WTC11 (cell line): Measurements from ENCODE around the gene TH. TPM values are rescaled to one million over a fixed set of nuclear protein-coding genes. Genes with fewer than 3 reads are reported as not detected.

Source experiments
- ATAC-seq: fragments of 200-7000 bp; cut with Tn5 transposase; 2 replicates; pipeline ENCODE4 v1.10.0; 2021; ENCODE audit warnings: mild to moderate bottlenecking, moderate library complexity
- CTCF ChIA-PET: fragments of 300-600 bp; sonication (Branson Sonifier 250); formaldehyde crosslinking; loops from one replicate; lab custom pipeline; 2021; ENCODE audit warnings: antibody characterized with exemption; lab: Charles Lee
- POLR2A ChIA-PET: fragments of 350-600 bp; sonication (Branson Sonifier 250); formaldehyde crosslinking; loops from one replicate; lab custom pipeline; 2021; ENCODE audit warnings: antibody characterized with exemption; lab: Charles Lee
- DNase-seq: peaks from one replicate; pipeline ENCODE4 v3.0.0; 2021; ENCODE audit warnings: low spot score
- H3K27ac Mint-ChIP-seq: 2 replicates; pipeline ENCODE4 v1.8.0; 2021; ENCODE audit warnings: mixed read lengths
- H3K27me3 Mint-ChIP-seq: 2 replicates; pipeline ENCODE4 v1.8.0; 2021; ENCODE audit warnings: low read depth, mild to moderate bottlenecking, moderate library complexity, mixed read lengths
- H3K36me3 Mint-ChIP-seq: 2 replicates; pipeline ENCODE4 v1.8.0; 2021; ENCODE audit warnings: mixed read lengths
- H3K4me1 Mint-ChIP-seq: 2 replicates; pipeline ENCODE4 v1.8.0; 2022; ENCODE audit warnings: mixed read lengths
- H3K4me3 Mint-ChIP-seq: 2 replicates; pipeline ENCODE4 v1.8.0; 2021; ENCODE audit warnings: mild to moderate bottlenecking, moderate library complexity, mixed read lengths
- H3K9me3 Mint-ChIP-seq: 2 replicates; pipeline ENCODE4 v1.8.0; 2021; ENCODE audit warnings: mixed read lengths
- ATF1 ChIP-seq: sonication (generic); formaldehyde crosslinking; IDR thresholded peaks from 2 replicates; pipeline ENCODE4 v1.8.1; 2023; ENCODE audit warnings: mild to moderate bottlenecking, moderate library complexity, missing genetic modification reagents
- CBFB ChIP-seq: sonication (generic); formaldehyde crosslinking; IDR thresholded peaks from 2 replicates; pipeline ENCODE4 v1.8.1; 2022; ENCODE audit warnings: mild to moderate bottlenecking, low read depth, missing genetic modification reagents
- CREM ChIP-seq: sonication (generic); formaldehyde crosslinking; IDR thresholded peaks from 2 replicates; pipeline ENCODE4 v1.8.1; 2022; ENCODE audit warnings: mild to moderate bottlenecking, missing genetic modification reagents, moderate library complexity
- ELF4 ChIP-seq: sonication (generic); formaldehyde crosslinking; IDR thresholded peaks from 2 replicates; pipeline ENCODE4 v1.8.1; 2022; ENCODE audit warnings: low read depth, mild to moderate bottlenecking, moderate library complexity, missing genetic modification reagents
- FOXP1 ChIP-seq: sonication (generic); formaldehyde crosslinking; IDR thresholded peaks from 2 replicates; pipeline ENCODE4 v1.8.0; 2022; ENCODE audit warnings: missing genetic modification reagents, mild to moderate bottlenecking, moderate library complexity, borderline replicate concordance
- NFATC4 ChIP-seq: fragments of 250-450 bp; sonication (Bioruptor Pico); IDR thresholded peaks from 2 replicates; pipeline ENCODE4 v1.9.0; 2021; ENCODE audit warnings: mild to moderate bottlenecking
- NFE2L1 ChIP-seq: sonication (generic); formaldehyde crosslinking; IDR thresholded peaks from 2 replicates; pipeline ENCODE4 v1.8.1; 2023; ENCODE audit warnings: missing genetic modification reagents
- PRRX2 ChIP-seq: fragments of 250-450 bp; sonication (Bioruptor Pico); IDR thresholded peaks from 2 replicates; pipeline ENCODE4 v1.8.0; 2021; ENCODE audit warnings: mild to moderate bottlenecking
- TEAD4 ChIP-seq: sonication (generic); formaldehyde crosslinking; IDR thresholded peaks from 2 replicates; pipeline ENCODE4 v1.8.0; 2022; ENCODE audit warnings: mild to moderate bottlenecking, missing genetic modification reagents
- ZNF671 ChIP-seq: fragments of 250-450 bp; sonication (Bioruptor Pico); IDR thresholded peaks from 2 replicates; pipeline ENCODE4 v1.8.0; 2021; ENCODE audit warnings: mild to moderate bottlenecking
- total RNA-seq: library from RNA; stranded (reverse); gene quantifications from 3 replicates; pipeline ENCODE4 v1.2.3, GENCODE V29; 2021
- TF ChIP-seq, protein P1 (sequence below): sonication (generic); formaldehyde crosslinking; IDR thresholded peaks from 2 replicates; pipeline ENCODE4 v1.8.0; 2022; ENCODE audit warnings: missing genetic modification reagents
- TF ChIP-seq, protein P2 (sequence below): sonication (generic); formaldehyde crosslinking; IDR thresholded peaks from 2 replicates; pipeline ENCODE4 v1.8.1; 2022; ENCODE audit warnings: missing genetic modification reagents, borderline replicate concordance
- TF ChIP-seq, protein P3 (sequence below): fragments of 250-450 bp; sonication (Bioruptor Pico); IDR thresholded peaks from 2 replicates; pipeline ENCODE4 v1.9.0; 2021; ENCODE audit warnings: mild to moderate bottlenecking, borderline replicate concordance
- TF ChIP-seq, protein P4 (sequence below): sonication (generic); formaldehyde crosslinking; IDR thresholded peaks from 2 replicates; pipeline ENCODE4 v1.8.1; 2023; ENCODE audit warnings: mild to moderate bottlenecking, missing genetic modification reagents
- TF ChIP-seq, protein P5 (sequence below): sonication (generic); formaldehyde crosslinking; IDR thresholded peaks from 2 replicates; pipeline ENCODE4 v1.8.1; 2023; ENCODE audit warnings: mild to moderate bottlenecking, missing genetic modification reagents, moderate library complexity
- TF ChIP-seq, protein P6 (sequence below): sonication (generic); formaldehyde crosslinking; IDR thresholded peaks from 2 replicates; pipeline ENCODE4 v1.8.1; 2023; ENCODE audit warnings: mild to moderate bottlenecking, missing genetic modification reagents

TH gene
- total RNA-seq, 1 experiment from 2014 or later: not detected

DNA sequence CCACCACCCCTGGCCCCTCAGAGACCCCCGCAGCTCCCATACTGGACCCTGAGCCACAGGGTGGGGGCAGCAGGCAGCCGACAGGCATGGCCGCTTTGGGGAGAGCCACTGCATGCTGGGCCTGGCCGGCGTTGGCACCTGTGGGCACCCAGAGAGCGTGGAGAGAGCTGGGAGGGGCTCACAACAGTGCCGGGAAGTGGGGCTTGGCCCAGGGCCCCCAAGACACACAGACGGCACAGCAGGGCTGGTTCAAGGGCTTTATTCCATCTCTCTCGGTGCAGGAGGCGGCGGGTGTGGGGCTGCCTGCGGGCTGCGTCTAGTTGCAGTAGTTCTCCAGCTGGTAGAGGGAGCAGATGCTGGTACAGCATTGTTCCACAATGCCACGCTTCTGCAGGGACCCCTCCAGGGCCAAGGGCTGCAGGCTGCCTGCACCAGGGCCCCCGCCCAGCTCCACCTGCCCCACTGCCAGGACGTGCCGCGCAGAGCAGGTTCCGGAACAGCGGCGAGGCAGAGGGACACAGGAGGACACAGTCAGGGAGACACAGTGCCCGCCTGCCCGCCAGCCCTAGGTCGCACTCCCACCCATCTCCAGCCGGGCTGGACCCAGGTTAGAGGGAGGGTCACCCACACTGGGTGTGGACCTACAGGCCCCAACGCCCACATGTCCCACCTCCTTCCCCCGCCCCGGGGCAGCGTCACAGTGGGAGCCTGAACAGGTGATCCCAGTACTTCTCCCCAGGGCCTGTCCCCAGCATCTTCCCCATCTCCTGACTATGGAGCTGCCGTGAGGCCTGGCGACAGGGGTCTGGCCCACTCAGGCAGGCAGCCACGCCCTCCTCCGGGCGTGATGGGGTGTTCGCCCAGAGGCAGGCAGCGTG lies 11.8 kb downstream of the TH start (continued):
- TF ChIP-seq, protein P1, sequence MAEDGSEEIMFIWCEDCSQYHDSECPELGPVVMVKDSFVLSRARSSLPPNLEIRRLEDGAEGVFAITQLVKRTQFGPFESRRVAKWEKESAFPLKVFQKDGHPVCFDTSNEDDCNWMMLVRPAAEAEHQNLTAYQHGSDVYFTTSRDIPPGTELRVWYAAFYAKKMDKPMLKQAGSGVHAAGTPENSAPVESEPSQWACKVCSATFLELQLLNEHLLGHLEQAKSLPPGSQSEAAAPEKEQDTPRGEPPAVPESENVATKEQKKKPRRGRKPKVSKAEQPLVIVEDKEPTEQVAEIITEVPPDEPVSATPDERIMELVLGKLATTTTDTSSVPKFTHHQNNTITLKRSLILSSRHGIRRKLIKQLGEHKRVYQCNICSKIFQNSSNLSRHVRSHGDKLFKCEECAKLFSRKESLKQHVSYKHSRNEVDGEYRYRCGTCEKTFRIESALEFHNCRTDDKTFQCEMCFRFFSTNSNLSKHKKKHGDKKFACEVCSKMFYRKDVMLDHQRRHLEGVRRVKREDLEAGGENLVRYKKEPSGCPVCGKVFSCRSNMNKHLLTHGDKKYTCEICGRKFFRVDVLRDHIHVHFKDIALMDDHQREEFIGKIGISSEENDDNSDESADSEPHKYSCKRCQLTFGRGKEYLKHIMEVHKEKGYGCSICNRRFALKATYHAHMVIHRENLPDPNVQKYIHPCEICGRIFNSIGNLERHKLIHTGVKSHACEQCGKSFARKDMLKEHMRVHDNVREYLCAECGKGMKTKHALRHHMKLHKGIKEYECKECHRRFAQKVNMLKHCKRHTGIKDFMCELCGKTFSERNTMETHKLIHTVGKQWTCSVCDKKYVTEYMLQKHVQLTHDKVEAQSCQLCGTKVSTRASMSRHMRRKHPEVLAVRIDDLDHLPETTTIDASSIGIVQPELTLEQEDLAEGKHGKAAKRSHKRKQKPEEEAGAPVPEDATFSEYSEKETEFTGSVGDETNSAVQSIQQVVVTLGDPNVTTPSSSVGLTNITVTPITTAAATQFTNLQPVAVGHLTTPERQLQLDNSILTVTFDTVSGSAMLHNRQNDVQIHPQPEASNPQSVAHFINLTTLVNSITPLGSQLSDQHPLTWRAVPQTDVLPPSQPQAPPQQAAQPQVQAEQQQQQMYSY (CRISPR knock-in tag): no peak

DNA sequence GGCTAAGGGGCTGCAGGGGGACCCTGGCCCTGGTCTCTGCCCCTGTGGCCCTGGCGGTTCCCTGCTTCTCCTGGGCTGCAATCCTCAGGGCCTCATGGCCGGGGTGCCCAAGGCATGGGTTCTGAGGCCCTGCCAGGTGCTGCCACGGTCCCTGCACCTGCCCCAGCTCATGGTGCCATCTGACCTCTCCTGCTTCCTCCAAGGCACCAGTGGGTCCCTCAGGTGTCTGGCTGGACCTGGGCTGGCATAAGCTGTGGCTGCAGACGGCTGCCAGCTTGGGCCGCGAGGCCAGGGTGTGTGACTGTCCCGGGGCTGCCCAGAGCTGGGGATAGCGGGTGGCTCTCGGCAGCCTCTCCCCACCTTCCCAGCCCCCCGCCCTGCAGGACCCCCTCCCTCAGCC lies 12.6 kb downstream of the TH start:
- CTCF ChIA-PET: interaction anchor here (0.6 to 18.6 kb wide), 9 partner anchors 8 to 654 kb away, joined by 3 to 761 read pairs (median 3); no protein-coding TSS in a partner anchor
- POLR2A ChIA-PET: no interaction called here
- Mint-ChIP-seq H3K27me3 (no peaks in the 10 kb centered on the region), H3K4me1 (no peaks in the 10 kb centered on the region), H3K9me3 (no peaks in the 10 kb centered on the region), H3K36me3 (no peaks in the 10 kb centered on the region), H3K4me3 (no peak overlapping the region), H3K27ac (no peak overlapping the region)
- ATAC-seq (no peak), DNase-seq (no peak)
- TF ChIP-seq, protein P2, sequence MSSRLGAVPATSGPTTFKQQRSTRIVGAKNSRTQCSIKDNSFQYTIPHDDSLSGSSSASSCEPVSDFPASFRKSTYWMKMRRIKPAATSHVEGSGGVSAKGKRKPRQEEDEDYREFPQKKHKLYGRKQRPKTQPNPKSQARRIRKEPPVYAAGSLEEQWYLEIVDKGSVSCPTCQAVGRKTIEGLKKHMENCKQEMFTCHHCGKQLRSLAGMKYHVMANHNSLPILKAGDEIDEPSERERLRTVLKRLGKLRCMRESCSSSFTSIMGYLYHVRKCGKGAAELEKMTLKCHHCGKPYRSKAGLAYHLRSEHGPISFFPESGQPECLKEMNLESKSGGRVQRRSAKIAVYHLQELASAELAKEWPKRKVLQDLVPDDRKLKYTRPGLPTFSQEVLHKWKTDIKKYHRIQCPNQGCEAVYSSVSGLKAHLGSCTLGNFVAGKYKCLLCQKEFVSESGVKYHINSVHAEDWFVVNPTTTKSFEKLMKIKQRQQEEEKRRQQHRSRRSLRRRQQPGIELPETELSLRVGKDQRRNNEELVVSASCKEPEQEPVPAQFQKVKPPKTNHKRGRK (CRISPR knock-in tag): no peak
- TF ChIP-seq CREM (CRISPR knock-in tag) (no peak), ZNF671 (CRISPR knock-in tag) (no peak), NFE2L1 (no peak), CBFB (no peak), ELF4 (no peak), PRRX2 (CRISPR knock-in tag) (no peak), FOXP1 (CRISPR knock-in tag) (no peak), NFATC4 (CRISPR knock-in tag) (no peak), ATF1 (CRISPR knock-in tag) (no peak), TEAD4 (no peak)
- TF ChIP-seq, protein P3, sequence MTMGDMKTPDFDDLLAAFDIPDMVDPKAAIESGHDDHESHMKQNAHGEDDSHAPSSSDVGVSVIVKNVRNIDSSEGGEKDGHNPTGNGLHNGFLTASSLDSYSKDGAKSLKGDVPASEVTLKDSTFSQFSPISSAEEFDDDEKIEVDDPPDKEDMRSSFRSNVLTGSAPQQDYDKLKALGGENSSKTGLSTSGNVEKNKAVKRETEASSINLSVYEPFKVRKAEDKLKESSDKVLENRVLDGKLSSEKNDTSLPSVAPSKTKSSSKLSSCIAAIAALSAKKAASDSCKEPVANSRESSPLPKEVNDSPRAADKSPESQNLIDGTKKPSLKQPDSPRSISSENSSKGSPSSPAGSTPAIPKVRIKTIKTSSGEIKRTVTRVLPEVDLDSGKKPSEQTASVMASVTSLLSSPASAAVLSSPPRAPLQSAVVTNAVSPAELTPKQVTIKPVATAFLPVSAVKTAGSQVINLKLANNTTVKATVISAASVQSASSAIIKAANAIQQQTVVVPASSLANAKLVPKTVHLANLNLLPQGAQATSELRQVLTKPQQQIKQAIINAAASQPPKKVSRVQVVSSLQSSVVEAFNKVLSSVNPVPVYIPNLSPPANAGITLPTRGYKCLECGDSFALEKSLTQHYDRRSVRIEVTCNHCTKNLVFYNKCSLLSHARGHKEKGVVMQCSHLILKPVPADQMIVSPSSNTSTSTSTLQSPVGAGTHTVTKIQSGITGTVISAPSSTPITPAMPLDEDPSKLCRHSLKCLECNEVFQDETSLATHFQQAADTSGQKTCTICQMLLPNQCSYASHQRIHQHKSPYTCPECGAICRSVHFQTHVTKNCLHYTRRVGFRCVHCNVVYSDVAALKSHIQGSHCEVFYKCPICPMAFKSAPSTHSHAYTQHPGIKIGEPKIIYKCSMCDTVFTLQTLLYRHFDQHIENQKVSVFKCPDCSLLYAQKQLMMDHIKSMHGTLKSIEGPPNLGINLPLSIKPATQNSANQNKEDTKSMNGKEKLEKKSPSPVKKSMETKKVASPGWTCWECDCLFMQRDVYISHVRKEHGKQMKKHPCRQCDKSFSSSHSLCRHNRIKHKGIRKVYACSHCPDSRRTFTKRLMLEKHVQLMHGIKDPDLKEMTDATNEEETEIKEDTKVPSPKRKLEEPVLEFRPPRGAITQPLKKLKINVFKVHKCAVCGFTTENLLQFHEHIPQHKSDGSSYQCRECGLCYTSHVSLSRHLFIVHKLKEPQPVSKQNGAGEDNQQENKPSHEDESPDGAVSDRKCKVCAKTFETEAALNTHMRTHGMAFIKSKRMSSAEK: no peak
- TF ChIP-seq, protein P4, sequence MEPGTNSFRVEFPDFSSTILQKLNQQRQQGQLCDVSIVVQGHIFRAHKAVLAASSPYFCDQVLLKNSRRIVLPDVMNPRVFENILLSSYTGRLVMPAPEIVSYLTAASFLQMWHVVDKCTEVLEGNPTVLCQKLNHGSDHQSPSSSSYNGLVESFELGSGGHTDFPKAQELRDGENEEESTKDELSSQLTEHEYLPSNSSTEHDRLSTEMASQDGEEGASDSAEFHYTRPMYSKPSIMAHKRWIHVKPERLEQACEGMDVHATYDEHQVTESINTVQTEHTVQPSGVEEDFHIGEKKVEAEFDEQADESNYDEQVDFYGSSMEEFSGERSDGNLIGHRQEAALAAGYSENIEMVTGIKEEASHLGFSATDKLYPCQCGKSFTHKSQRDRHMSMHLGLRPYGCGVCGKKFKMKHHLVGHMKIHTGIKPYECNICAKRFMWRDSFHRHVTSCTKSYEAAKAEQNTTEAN (CRISPR knock-in tag): no peak
- TF ChIP-seq, protein P5, sequence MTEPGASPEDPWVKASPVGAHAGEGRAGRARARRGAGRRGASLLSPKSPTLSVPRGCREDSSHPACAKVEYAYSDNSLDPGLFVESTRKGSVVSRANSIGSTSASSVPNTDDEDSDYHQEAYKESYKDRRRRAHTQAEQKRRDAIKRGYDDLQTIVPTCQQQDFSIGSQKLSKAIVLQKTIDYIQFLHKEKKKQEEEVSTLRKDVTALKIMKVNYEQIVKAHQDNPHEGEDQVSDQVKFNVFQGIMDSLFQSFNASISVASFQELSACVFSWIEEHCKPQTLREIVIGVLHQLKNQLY (CRISPR knock-in tag): no peak
- TF ChIP-seq, protein P1 (CRISPR knock-in tag): no peak
- TF ChIP-seq, protein P6, sequence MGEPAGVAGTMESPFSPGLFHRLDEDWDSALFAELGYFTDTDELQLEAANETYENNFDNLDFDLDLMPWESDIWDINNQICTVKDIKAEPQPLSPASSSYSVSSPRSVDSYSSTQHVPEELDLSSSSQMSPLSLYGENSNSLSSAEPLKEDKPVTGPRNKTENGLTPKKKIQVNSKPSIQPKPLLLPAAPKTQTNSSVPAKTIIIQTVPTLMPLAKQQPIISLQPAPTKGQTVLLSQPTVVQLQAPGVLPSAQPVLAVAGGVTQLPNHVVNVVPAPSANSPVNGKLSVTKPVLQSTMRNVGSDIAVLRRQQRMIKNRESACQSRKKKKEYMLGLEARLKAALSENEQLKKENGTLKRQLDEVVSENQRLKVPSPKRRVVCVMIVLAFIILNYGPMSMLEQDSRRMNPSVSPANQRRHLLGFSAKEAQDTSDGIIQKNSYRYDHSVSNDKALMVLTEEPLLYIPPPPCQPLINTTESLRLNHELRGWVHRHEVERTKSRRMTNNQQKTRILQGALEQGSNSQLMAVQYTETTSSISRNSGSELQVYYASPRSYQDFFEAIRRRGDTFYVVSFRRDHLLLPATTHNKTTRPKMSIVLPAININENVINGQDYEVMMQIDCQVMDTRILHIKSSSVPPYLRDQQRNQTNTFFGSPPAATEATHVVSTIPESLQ (CRISPR knock-in tag): no peak
